Measurements from ENCODE around the gene NUP93.

DNA sequence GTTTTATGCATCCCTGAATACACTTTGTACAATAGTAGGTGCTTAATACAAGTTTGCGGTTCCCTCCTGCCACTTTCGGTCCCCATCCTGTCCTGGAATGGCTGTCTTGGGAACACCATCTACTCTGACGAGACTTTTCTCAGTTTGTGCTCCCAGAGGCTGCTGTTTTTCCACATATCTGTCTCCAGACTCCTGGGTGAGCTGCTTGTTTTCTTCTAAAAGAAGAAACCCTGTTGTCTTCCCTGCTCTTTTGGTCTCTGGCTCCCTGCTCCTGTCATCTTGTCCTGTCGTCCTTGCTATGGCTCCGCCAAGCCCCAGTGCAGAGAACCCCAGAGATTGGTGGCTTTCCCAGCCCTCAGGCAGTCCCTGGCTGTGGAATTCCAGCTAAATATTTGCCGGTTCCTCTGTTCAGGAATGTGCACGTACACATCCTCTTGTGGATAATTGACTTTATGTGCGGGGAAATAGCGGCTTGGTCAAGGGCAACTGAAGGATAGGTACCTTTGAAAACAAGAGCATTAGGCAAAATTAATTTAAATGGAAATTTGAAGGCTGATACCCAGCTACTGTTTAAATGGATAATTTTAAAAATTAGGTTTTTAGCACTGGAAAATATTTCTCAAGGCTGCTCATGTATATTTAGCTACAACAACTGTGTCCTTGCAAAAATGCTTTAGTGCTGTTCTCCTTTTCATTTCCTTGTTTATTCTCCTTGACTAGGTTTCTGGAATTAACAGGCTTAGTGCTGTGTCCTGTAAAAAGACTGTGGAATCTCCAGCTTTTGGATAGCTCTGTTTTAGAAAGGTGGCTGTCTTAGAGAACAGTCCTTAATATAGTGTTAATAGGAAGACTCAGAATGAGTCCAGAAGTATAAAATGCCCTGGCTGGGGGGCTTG lies 84.9 kb downstream of the NUP93 start:
- TF ChIP-seq, protein P1, sequence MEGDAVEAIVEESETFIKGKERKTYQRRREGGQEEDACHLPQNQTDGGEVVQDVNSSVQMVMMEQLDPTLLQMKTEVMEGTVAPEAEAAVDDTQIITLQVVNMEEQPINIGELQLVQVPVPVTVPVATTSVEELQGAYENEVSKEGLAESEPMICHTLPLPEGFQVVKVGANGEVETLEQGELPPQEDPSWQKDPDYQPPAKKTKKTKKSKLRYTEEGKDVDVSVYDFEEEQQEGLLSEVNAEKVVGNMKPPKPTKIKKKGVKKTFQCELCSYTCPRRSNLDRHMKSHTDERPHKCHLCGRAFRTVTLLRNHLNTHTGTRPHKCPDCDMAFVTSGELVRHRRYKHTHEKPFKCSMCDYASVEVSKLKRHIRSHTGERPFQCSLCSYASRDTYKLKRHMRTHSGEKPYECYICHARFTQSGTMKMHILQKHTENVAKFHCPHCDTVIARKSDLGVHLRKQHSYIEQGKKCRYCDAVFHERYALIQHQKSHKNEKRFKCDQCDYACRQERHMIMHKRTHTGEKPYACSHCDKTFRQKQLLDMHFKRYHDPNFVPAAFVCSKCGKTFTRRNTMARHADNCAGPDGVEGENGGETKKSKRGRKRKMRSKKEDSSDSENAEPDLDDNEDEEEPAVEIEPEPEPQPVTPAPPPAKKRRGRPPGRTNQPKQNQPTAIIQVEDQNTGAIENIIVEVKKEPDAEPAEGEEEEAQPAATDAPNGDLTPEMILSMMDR (conservative IDR thresholded peaks at IDR 0.05; ENCODE audit: low read depth in 2 of 2): no peak
- TF ChIP-seq JUNB (IDR thresholded peaks at IDR 0.05; ENCODE audit: unreplicated experiment): no peak

All from GM23338 (cell line).